Coronary artery (tissue), 2 donors: ENCODE results near the gene SECISBP2L.

Source experiments
- DNase-seq: peaks from one replicate; pipeline ENCODE4 v3.0.0-alpha.2; 2017; ENCODE audit warnings: low spot score
- H3K27ac ChIP-seq, 2 donors: fragments of 200-600 bp; sonication (generic); one replicate each; pipeline ENCODE4 v1.5.1; 2016 to 2019
- H3K4me3 ChIP-seq: fragments of 200-600 bp; sonication (generic); 2 replicates; pipeline ENCODE4 v1.5.1; 2016; ENCODE audit warnings: mild to moderate bottlenecking, moderate library complexity
- TF ChIP-seq, protein P1 (sequence below): fragments of 200-600 bp; sonication (generic); IDR thresholded peaks from one replicate; pipeline ENCODE4 v1.5.1; 2019; ENCODE audit warnings: antibody characterized with exemption

The SECISBP2L gene

DNA sequence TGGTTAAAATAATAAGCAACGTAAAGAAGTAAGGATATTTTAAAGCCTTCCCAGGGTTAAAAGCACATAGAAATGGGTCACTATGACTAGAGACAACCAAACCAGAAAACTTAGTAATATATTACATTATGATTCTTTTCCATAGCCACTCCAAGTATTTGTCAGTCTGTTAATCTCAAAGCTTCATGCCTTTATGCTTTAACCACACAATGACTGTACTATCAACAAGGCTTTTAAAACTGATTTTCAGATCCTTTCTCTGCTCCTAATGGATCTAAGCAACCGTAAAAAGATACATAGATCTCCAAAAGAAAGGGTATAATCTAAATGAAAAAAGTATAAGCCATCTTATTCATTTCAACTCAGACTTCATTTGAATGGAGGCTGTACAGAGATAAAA lies 14.4 kb downstream of the SECISBP2L start:
- no peak for DNase-seq
- TF ChIP-seq, protein P1, sequence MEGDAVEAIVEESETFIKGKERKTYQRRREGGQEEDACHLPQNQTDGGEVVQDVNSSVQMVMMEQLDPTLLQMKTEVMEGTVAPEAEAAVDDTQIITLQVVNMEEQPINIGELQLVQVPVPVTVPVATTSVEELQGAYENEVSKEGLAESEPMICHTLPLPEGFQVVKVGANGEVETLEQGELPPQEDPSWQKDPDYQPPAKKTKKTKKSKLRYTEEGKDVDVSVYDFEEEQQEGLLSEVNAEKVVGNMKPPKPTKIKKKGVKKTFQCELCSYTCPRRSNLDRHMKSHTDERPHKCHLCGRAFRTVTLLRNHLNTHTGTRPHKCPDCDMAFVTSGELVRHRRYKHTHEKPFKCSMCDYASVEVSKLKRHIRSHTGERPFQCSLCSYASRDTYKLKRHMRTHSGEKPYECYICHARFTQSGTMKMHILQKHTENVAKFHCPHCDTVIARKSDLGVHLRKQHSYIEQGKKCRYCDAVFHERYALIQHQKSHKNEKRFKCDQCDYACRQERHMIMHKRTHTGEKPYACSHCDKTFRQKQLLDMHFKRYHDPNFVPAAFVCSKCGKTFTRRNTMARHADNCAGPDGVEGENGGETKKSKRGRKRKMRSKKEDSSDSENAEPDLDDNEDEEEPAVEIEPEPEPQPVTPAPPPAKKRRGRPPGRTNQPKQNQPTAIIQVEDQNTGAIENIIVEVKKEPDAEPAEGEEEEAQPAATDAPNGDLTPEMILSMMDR, result no peak

DNA sequence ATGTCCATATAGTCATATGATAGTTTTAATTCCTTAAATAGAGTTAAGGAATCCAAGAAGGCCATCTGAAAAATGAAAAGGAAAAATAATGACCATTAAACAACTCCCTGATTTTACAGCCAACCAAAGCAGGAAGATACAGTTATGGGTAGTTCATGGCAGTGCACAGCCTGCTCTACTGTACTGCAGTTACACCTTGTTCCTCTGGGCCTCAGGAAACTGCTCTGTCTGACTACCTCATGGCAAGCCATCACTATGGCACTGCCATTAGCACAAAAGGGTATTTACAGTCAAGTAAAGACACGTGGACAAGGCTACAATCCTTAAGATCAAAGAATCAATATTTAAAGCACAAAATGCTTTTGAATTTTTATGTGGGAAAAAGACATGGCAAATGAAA lies 19.5 kb downstream of the SECISBP2L start:
- no peak for DNase-seq
- TF ChIP-seq, protein P1, result no peak
- no peak overlapping the region for H3K4me3 ChIP-seq
- no peak overlapping the region for H3K27ac ChIP-seq

More for the DNA sequence above, 14.4 kb downstream of the SECISBP2L start:
- no peak overlapping the region for H3K27ac ChIP-seq
- H3K4me3 ChIP-seq, result no peak overlapping the region

DNA sequence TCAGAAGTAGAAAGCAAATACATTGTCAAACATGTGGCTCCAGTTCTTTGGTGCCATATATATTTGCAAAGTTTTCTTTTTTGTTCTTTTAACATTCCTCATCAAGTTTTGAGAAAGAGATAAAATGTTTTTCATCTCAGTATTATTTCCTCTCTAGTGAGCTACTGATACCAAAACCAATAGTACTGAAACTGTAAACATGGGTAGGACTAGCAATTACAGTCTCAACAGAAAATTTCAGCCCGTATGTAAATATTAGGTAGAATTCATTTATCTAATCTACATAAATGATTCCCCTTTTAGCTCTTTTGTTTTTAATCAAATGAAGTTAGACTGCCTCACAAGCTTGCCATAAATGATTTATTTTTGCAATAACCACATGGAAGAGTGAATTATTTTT lies 21.4 kb downstream of the SECISBP2L start:
- no peak overlapping the region for H3K4me3 ChIP-seq
- TF ChIP-seq, protein P1, result no peak
- DNase-seq, result no peak
- H3K27ac ChIP-seq, result no peak overlapping the region

DNA sequence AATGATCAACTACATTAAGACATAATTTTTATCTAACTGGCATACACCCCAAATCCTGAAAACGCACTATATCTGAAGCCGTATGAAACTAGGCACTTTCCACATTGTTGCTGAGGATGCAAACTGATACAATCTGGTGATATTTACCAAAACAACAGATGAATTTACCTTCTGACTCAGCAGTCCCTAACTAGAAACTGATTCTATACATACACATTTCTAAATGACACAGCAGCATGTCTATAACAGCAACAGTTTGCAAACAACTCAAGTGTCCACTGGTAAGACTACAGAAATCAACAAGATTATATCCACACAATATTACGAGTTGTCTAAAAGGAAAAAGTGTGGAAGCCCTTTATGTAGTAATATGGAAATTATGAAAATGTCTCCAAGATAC lies 22.9 kb downstream of the SECISBP2L start:
- no peak overlapping the region for H3K27ac ChIP-seq
- no peak overlapping the region for H3K4me3 ChIP-seq
- no peak for DNase-seq
- TF ChIP-seq, protein P1, result no peak

DNA sequence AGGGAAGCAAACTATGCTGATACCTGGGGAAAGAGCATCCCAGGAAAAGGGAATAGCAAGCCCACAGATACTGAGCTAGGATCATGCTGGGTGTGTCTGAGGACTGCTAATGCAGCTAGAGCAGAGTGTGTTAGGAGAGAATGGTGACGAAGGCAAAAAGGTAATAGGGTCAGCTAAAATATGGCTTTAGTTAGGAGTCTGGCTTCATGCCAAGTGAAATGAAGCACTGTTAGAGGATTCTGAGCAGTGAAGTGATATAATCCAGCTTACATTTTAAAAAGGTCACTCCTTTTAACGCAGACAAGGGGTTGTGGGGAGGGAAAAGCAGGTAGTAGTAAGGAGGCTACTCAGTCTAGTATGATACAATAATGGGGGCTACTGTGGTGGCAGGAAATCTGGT lies 30.4 kb downstream of the SECISBP2L start:
- DNase-seq, result no peak
- TF ChIP-seq, protein P1, result no peak
- Histone ChIP-seq H3K4me3 (no peak overlapping the region), H3K27ac (no peak overlapping the region)

DNA sequence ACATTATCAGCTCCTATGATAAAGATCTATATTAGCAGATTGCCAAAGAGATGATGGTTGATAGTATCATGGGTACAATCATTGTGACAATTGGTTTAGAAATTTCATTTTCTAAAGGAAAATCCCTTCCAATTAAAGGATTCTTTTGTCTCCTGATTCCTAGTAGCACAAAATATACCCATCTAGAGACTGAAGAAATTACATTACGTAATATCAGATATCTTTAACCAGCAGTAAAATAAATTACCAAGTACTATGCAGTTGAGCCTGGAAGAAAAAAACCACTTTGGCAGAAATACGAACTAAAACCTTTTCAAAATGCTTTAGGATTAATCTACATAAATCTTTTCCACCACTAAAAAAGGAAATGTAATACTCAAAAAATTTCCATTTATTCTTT lies 46.9 kb downstream of the SECISBP2L start:
- no peak overlapping the region for H3K4me3 ChIP-seq

DNA sequence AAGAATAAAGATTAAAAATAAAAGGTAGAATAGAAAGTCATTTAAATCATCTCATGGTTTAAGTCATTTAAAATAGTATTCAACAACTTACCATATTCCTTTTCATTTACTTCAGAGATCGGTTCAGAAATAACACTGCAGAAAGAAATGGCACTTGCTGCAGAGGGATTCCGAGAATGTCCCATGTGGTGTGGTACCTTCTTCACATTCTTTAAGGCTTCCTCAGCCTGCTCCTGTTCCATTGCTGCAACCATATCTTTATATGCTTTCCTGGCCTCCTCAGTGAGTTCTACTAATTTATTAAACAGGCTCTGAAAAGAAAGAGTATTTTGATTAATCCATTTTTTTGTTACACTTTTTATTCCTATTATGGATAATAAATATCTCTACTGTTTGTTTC lies 50.0 kb downstream of the SECISBP2L start:
- no peak for DNase-seq
- Histone ChIP-seq H3K27ac (no peak overlapping the region), H3K4me3 (no peak overlapping the region)
- TF ChIP-seq, protein P1, result no peak

More for the DNA sequence above, 46.9 kb downstream of the SECISBP2L start:
- TF ChIP-seq, protein P1, result no peak
- no peak for DNase-seq
- H3K27ac ChIP-seq, result no peak overlapping the region
